ENCODE measurements around the gene SCAMP3.

SCAMP3 gene

DNA sequence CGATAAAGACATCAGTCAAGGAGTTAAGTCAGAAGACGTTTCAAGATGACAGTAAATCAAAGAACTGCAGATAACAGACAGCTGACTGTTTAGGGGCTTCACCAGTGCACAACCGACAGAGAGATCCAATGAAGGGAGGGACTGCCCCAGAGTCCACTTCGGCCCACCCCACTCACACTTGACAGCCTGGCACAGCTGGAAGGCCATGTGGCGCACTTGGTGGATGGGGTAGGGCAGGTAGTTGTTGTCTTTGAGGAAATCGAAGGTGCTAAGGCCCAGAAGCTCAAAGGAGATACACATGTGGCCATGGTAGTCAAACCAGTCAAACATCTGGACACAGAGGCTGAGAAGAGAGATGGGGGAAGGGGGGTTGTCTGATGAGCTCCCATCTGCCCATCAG lies 4.4 kb upstream of the SCAMP3 start:
- TF ChIP-seq, protein P1, sequence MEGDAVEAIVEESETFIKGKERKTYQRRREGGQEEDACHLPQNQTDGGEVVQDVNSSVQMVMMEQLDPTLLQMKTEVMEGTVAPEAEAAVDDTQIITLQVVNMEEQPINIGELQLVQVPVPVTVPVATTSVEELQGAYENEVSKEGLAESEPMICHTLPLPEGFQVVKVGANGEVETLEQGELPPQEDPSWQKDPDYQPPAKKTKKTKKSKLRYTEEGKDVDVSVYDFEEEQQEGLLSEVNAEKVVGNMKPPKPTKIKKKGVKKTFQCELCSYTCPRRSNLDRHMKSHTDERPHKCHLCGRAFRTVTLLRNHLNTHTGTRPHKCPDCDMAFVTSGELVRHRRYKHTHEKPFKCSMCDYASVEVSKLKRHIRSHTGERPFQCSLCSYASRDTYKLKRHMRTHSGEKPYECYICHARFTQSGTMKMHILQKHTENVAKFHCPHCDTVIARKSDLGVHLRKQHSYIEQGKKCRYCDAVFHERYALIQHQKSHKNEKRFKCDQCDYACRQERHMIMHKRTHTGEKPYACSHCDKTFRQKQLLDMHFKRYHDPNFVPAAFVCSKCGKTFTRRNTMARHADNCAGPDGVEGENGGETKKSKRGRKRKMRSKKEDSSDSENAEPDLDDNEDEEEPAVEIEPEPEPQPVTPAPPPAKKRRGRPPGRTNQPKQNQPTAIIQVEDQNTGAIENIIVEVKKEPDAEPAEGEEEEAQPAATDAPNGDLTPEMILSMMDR (IDR thresholded peaks at IDR 0.05; ENCODE audit: low read depth, low read length, missing control alignments): no peak
- H3K4me3 ChIP-seq (replicated peaks; ENCODE audit: low read depth, low read length): no peak overlapping the region
- DNase-seq (ENCODE audit: extremely low read depth, low read depth): no peak

DNA sequence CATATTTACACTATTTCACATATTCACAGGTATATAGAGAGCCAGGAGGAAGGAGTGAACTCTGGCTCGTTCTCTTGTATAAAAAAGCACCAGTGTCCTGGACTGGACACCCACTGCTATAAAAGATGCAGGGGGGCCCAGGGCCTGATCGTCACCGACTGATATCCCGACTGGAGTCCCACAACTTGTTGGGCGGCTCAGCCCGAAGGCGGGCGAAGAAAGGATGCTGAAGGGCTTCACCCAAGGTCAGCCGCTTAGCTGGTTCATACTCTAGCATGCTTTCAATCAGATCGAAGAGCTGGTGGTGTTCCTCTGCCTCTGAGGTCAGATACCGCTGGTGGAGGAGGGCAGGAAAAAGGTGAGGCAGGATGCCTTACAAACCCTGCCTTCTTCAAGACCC lies 907 bp upstream of the SCAMP3 start:
- H3K4me3 ChIP-seq (replicated peaks; ENCODE audit: low read depth, low read length): no peak overlapping the region
- TF ChIP-seq, protein P1 (IDR thresholded peaks at IDR 0.05; ENCODE audit: low read depth, low read length, missing control alignments): no peak
- no peak for DNase-seq (ENCODE audit: extremely low read depth, low read depth)

DNA sequence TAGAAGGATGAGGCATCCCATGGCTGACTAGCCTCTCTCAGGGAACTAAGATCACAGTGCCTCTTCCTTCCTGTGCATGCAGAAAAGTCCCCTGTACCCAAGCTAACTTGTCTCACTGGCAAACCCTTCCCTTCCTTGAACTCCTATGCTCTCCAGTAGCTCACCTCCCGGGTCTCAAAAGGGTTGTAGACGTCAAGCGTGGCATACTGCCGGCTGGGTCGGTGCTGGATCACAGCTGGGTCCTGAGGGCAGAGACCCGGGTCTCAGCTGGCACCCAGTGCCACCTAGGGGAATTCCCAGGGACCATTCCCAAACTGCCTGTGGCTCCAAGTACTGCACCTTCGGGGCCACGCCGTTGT lies 688 bp downstream of the SCAMP3 start:
- peak overlapping the region; percentile 84 for H3K4me3 ChIP-seq (replicated peaks; ENCODE audit: low read depth, low read length)
- TF ChIP-seq, protein P1 (IDR thresholded peaks at IDR 0.05; ENCODE audit: low read depth, low read length, missing control alignments): no peak
- no peak for DNase-seq (ENCODE audit: extremely low read depth, low read depth)

DNA sequence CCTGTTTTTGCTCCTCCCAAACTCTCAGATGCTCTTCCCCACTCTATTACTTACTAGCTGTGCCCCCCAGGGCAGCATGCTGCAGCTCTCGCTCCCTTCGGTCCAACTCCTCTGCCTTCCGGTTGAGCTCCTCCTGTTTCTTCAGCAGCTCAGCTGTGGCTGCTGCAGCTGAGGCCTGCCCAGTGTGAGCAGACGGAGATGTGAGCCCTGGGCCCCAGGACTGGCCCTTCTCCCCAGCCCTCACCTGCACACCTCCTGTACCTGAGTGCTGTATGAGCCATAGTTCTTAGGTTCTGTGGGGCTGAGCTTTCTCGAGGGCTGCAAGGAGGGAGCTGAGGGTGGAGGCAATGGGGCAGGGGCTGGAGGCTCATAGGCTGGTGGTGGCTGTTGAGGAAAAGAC lies 1.9 kb downstream of the SCAMP3 start:
- TF ChIP-seq, protein P1 (IDR thresholded peaks at IDR 0.05; ENCODE audit: low read depth, low read length, missing control alignments): no peak
- no peak overlapping the region for H3K4me3 ChIP-seq (replicated peaks; ENCODE audit: low read depth, low read length)
- DNase-seq (ENCODE audit: extremely low read depth, low read depth): no peak

DNA sequence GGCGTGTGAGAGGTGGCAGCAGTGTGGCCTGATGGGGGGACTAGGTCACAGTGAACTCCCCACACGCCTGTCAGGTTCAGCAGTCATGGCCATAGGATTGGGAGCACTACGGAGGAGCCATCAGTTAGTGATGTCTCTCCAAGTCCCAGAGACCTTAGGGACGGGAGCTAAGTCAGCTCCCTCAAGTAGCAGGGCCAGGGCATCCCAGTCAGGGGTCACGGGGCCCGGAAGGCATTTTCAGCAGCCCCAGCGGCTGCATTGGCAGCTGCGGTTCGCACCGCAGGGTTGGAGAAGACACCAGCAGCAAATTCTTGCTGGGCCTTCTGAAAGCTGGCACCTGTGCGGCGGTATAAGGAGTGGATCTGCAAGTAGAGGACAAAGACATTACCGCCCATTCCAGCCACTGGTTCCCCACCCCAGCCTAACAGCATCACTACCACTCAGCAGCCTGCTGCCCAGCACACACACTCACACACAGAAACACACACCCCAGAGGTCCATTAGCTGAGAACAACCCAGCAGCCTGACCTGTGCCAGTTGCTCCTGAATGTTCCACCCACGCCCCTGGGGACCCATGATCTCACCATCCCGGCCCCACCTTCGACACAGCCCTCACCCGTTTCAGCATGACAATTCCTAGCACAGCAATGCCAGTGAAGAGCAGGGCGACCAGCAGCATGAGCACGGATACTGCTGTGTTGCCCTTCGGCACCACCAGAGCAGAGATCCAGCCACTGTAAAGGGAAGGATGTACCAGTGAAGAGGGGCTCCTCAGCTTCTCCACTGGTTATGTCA lies 5.9 kb downstream of the SCAMP3 start:
- TF ChIP-seq, protein P1 (IDR thresholded peaks at IDR 0.05; ENCODE audit: low read depth, low read length, missing control alignments): no peak
- DNase-seq (ENCODE audit: extremely low read depth, low read depth): no peak
- peak overlapping the region; percentile 82 for H3K4me3 ChIP-seq (replicated peaks; ENCODE audit: low read depth, low read length)

DNA sequence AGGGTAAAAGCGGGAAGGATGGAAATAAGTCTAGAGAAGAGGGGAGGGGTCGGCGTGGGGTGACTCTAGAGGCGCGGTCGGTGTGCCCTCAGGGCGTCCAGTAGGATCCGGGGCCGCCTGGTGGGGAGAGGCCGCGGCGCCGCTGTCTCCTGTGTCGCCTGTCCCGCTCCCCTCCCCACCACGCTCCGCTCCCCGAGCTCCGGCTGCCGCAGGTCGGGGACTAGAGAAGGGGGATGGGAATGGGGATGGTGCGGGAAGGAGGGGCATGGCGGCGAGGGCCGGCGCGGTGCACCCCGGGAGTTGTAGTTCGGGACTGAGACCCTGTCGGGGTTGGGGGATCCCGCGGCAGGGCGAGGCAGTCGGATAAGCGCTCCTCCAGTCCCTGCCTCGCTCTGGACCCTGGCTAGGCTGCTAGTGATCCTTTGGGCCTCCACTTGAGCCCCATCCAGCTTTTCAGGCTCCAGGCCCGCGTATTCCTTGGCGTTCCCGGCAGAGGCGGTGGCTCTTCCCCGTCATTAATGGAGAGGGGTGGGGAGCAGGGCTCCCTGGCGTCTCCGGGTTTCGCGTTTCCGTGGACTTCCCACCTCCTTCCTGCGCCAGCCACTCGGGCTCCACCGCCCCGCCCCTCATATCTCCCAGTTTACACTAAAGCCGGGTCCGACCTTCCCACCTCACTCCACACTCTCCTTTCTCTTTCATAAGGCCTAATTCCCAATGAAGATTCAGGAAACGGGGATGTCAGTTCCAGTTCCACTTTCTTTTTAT lies 6.7 kb downstream of the SCAMP3 start, which contains the start of gene ENTREP3:
Gene ENTREP3, minus strand, starts transcription at position 241 of the 765 bp plus-strand sequence. CDS start 606 bp downstream, outside the sequence.
- peak within 1 kb of the TSS; percentile 82 for H3K4me3 ChIP-seq (replicated peaks; ENCODE audit: low read depth, low read length)
- TF ChIP-seq, protein P1 (IDR thresholded peaks at IDR 0.05; ENCODE audit: low read depth, low read length, missing control alignments): no peak
- no peak for DNase-seq (ENCODE audit: extremely low read depth, low read depth)

Measured in HFF-Myc (cell line).